GM19452 (cell line): Measurements from ENCODE around the gene VAMP5.

Experiments used
- ATAC-seq: cut with Tn5 transposase; IDR thresholded peaks from one replicate; pipeline ENCODE4 v1.9.1; 2021; ENCODE audit not compliant: unreplicated experiment

VAMP5 gene

DNA sequence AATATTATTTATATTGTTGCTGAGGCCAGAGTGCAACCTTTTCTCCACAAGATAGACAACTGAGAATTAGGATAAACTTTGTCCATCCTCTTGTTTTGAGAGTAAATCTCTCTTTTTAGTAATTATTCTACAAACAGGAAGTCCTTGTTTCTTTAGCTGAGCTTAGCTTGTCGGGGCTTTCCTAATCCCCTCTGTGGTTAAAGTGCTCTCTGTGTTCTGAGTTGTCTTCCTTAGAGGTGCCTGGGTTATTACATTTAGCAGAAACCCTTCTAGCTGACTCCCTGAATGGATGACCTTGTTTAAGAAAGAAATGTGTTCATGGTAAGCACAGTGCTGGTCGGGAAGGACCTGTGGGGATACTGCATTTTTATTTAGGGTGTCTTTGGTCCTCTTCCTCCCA lies 44.4 kb downstream of the VAMP5 start:
- no peak for ATAC-seq

DNA sequence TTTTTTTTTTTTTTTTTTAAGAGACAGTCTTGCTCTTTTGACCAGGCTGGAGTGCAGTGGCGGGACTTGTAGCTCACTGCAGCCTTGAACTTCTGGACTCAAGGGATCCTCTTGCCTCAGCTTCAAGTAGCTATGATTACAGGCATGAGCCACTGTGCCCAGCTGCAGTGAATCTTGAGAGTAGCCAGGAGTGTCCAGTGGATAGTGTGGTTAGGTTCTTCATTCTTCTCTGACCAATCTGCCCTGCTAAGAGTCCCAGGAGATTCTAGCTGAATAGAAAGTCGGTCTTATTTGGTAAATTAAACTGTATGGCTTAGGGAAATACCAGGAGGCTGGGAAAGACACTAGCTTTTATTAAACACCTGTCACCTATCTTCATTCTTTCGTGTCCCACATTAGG lies 47.1 kb downstream of the VAMP5 start:
- ATAC-seq: no peak

DNA sequence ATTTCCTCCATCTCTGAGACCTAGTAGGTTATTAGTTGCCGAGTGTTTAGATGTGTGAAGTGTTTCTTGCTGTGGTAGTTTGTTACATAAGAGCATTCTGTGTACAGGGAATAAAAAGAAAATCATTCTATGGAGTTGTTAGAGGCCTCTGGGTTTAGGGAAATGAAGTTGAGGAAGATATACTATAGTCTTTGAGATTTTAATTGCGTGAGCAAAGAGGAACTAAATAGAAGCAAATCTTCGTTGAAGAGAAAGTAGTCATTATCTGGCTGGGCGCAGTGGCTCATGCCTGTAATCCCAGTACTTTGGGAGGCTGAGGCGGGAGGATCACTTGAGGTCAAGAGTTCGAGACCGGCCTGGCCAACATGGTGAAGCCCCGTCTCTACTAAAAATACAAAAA lies 50.8 kb downstream of the VAMP5 start:
- no peak for ATAC-seq

DNA sequence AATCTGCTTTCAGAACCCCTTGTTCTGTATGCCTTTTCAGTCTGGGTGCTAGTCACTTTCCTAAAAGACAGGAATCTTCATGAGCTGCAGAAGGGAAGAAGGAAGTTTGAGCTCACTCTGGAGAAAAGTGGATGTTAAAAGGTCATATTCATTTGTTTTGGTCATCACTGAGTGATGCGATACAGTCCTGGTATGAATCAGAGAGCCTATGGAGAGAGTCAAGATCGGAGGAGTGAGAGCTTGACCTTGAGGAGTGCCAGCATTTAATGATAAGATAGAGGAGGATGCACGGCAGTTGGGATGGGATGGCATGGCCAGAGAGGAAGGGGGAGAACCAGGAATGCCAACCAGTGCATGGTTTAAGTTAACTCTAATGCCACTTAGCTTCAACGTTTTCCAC lies 51.4 kb downstream of the VAMP5 start:
- ATAC-seq: no peak

DNA sequence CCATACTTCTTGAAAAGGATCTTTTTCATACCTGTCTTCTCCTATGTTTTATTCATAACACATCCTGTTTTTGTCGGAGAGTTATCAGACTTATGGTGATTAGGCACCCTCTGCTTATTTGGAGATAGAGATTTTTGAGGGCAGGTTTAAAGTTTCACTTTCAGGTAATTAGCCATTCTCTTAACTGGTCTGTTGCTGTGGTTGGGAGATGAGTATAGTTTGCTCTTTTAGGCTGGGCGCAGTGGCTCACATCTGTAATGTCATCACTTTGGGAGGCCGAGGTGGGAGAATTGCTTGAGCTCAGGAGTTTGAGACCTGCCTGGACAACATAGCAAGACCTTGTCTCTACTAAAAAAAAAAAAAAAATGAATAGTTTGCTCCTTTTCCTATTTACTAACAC lies 58.5 kb downstream of the VAMP5 start:
- no peak for ATAC-seq
